Stomach (tissue), 4 donors: ENCODE measurements around the gene PKN3.

ENCODE experiments used
- POLR2A ChIP-seq, 4 donors: fragments of 450-650 bp; IDR thresholded peaks; one replicate each; pipeline ENCODE4 v1.6.1; 2016; ENCODE audit warnings: antibody characterized with exemption in 4 of 4, control low read depth in 2 of 4, mild to moderate bottlenecking in 1 of 4, moderate library complexity in 1 of 4
- TF ChIP-seq, protein P1 (sequence below), 7 experiments: fragments of 450-650 bp in 4 of 7; fragments of 200-600 bp in 3 of 7; sonication (generic) in 3 of 7; IDR thresholded peaks; one replicate each; pipeline ENCODE4 v1.5.1; 2016 to 2019; ENCODE audit warnings: antibody characterized with exemption in 7 of 7, control low read depth in 2 of 7, mild to moderate bottlenecking in 1 of 7

DNA sequence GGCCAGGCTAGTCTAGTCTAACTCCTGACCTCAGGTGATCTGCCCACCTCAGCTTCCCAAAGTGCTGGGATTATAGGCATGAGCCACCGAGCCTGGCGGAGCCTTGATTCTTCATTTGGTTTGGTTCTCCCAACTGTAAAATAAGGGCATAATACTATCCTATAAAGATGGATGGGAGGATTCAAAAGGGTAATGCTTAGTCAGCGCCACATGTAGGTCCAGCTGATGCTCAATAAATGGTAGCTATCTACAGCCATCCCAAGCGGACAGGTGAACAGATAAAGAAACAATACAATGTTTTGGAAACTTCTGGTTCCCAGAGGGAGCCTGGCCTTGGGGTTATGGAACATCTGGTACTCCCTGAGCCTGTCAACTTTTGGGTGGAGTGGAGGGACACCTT is 26.9 kb upstream of the PKN3 start:
- no peak for TF ChIP-seq POLR2A (IDR thresholded peaks at IDR 0.05)
- TF ChIP-seq, protein P1, sequence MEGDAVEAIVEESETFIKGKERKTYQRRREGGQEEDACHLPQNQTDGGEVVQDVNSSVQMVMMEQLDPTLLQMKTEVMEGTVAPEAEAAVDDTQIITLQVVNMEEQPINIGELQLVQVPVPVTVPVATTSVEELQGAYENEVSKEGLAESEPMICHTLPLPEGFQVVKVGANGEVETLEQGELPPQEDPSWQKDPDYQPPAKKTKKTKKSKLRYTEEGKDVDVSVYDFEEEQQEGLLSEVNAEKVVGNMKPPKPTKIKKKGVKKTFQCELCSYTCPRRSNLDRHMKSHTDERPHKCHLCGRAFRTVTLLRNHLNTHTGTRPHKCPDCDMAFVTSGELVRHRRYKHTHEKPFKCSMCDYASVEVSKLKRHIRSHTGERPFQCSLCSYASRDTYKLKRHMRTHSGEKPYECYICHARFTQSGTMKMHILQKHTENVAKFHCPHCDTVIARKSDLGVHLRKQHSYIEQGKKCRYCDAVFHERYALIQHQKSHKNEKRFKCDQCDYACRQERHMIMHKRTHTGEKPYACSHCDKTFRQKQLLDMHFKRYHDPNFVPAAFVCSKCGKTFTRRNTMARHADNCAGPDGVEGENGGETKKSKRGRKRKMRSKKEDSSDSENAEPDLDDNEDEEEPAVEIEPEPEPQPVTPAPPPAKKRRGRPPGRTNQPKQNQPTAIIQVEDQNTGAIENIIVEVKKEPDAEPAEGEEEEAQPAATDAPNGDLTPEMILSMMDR (IDR thresholded peaks at IDR 0.05): no peak
